Skin epidermis (tissue), 12 donors: ENCODE measurements around the gene KCNH1.

Experiments used
- H3K27ac ChIP-seq, 21 experiments: fragments of 200-600 bp; sonication (generic) in 11 of 21; one replicate each; pipeline ENCODE4 v1.5.0; 2020; ENCODE audit warnings: mild to moderate bottlenecking in 3 of 21, inconsistent platforms in 2 of 21, moderate library complexity in 2 of 21
- H3K4me3 ChIP-seq, 7 experiments: fragments of 200-600 bp; sonication (generic) in 2 of 7; one replicate each; pipeline ENCODE4 v1.5.0; 2020; ENCODE audit warnings: inconsistent platforms in 2 of 7, mild to moderate bottlenecking in 2 of 7, moderate library complexity in 1 of 7

Gene KCNH1

DNA sequence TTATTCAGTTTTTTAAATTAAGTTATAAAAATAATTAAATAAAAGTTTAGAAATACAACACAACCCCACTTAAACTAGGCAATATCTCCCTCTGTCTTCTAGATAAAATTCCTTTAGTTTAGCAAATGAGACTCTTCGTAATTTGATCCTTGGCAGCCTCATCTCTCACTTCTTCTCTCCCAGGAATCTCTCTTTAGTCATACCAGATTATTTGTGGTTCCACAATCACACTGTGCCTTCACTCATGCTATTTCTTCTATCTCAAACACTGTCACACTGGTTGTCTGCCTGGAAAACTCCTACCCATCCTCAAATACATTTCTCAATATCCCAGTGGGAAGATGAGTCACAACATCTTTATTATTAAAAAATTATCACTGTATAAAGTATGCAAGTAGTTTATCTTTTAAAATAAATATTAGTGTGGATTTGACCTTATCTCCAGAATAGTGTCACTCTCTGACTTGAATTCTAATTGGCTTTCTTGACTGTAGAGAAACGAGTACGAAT, 195.5 kb downstream of the KCNH1 start:
- Histone ChIP-seq H3K27ac (no peak overlapping the region), H3K4me3 (no peak overlapping the region)

DNA sequence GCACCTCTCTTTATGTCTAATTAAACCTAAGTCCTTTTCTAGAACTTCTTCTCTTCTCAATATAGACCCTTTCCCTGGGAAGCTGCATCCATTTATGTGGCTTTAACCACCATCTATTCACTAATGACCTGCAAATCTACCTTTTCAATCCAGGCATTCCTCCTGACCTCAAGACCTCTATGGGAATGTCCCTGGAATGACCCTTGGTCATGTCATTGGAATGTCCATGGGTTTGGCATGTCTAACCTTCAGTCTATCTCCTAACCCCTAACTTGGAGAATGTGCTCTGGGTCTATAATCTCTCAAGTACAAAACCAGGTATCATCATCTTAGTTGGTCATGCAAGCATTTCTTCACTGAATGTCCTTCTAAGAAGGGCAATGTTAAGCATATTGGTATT, 196.1 kb downstream of the KCNH1 start:
- H3K4me3 ChIP-seq: no peak overlapping the region
- H3K27ac ChIP-seq: no peak overlapping the region

DNA sequence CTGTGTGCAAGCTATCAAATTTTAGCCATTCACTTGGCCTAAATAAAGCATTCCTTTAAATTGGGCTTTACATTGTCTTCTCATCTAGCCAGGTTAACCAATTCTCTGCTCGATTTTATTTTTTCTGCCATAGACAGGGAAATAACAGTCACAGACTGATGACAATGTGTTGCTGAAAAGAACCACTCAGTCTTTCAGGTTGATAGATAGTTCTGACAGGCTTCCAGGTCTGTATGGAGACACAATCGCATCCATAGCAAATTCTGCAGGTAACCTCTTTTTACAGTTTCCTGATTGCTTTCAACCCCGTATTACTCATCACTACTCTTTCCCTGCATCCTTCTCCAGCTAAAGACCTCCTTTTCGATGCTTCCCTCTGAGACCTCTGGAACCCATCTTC, 198.0 kb downstream of the KCNH1 start:
- no peak overlapping the region for H3K27ac ChIP-seq
- no peak overlapping the region for H3K4me3 ChIP-seq

DNA sequence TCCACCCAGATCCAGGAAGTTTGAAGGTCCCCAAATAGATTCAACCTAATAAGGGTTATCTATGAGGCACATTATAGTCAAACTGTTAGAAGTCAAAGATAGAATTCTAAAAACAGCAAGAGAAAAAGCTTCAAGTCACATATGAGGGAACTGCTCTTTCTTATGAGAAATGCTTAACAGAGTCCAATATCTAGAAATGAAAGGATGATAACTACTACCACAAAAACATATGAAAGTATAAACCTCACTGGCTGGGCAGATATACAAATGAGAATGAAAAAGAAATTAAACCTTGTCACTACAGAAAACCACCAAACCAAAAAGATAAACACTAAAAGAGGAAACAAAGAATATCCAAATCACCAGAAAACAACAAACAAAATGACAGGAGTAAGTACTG, 201.8 kb downstream of the KCNH1 start:
- no peak overlapping the region for H3K4me3 ChIP-seq

DNA sequence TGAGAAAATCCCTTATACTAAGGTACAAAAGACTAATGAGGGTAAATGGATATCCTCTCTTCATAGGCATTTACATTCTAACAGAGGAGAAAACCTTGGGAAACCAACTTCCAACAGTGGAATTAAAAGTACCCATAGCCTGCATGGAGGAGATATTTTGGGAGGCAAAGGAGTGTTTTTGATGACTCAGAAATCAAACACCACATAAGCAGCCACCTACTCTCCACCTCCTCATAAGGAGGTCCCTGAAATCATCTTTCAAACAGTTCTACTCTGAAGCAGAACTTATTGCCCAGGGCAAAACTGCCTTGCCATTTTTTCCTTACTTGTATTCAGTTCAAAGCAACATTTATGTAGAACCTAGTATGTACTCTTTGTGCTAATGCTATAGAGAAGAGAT, 211.3 kb downstream of the KCNH1 start:
- no peak overlapping the region for H3K27ac ChIP-seq
- H3K4me3 ChIP-seq: no peak overlapping the region

More for the DNA sequence above, 201.8 kb downstream of the KCNH1 start:
- no peak overlapping the region for H3K27ac ChIP-seq

DNA sequence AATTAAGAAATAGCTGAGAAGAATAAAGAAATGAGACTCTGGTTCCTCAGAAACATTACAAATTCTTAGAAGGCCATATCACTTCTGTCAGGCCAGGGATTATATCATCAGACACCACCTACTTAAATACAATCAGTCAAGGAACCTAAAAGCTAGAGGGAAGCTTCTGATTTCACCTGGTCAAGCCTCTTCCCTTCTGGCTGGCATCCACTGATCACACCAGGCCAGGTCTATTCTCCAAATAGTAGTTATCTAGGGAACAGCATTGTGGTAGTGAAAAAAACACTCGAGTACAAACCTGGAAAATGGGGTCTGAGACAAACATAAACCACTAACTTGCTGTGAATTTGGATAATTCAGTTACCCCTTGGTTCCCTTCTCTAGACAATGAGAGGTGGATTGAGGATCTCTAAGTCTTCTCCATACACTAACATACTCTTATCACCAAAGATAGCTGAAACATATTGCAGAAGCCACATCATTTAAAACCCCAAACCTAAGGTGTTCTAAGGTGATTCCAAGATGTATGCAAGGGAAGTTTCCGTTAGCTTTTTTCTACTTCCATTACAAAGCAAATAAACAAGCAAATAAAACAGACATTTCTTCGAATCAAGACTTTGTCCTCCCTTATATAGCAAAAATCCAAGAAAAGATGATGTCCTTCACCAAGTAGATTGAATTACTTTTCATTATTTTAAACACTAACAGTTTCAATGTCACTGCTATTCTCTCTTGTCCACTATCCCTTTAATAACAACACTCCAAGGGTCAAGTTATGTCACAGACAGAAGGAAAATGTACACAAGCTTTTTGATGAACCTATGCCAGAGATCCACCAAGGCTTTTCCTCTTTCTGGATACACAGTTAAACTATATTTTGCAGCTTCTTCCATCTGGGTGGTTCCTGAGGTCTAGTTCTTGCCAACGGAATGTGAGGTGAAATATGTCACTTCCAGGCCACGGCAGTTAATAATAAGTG, 212.9 kb downstream of the KCNH1 start:
- Histone ChIP-seq H3K4me3 (no peak overlapping the region), H3K27ac (no peak overlapping the region)

DNA sequence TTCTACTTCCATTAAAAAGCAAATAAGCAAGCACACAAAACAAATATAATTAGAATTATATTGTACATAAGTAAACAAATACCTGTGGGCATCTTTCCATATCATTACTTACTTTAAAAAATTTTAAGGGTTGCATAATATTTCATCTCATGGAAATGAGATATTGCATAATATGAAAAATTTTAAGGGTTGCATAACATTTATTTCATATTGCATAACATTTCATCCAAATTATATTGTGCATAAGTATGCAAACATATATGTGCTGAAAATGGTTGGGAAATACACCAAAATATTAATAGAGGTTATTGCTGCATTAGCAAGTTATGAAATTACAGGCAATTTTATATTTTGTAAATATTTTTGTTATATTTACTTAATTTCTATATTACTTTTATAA, 213.7 kb downstream of the KCNH1 start:
- Histone ChIP-seq H3K4me3 (no peak overlapping the region), H3K27ac (no peak overlapping the region)

DNA sequence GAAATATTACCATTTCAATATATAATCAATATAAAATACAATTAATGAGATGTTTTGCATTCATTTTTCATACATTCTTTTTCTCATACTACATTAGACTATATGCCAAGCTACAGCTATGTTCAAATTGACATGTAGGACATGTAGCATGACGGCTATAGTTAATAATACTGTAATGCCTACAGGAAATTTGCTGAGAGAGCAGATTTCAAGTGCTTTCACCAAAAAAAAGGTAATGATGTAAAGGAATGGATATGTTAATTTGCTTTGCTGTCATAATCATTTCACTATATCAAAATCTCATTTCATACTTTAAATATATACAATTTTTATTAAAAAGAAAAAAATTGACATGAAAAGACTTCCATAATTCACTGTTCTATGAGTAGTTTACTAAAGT, 215.1 kb downstream of the KCNH1 start:
- Histone ChIP-seq H3K4me3 (no peak overlapping the region), H3K27ac (no peak overlapping the region)

DNA sequence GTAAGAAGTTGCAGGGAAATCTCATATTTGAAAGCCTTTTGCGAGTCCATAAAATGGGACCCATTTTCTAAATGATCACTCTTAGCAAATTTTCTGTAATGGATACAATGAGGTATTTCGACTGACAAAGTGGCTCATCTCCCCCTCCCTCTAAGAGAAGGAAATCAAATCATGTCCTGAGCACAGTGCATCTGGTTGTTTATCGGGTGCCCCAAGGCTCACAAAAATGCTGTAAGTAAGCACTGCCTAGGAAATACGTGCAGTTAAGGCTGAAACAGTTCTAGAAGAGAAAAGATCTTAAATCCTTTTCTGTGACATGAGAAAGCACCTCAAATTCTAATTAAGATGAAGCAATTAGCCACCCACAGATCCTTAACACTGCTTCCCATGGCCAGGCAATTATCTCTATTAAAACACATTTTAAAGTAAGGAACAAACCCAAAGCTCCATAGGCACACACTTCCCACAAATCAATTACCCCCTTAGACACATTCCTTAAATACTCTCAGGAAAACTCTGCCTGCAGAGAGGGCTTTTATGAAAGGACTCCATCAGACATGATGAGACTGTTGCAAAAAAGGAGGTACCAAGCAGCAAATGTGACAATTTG, 216.3 kb downstream of the KCNH1 start:
- Histone ChIP-seq H3K27ac (no peak overlapping the region), H3K4me3 (no peak overlapping the region)

DNA sequence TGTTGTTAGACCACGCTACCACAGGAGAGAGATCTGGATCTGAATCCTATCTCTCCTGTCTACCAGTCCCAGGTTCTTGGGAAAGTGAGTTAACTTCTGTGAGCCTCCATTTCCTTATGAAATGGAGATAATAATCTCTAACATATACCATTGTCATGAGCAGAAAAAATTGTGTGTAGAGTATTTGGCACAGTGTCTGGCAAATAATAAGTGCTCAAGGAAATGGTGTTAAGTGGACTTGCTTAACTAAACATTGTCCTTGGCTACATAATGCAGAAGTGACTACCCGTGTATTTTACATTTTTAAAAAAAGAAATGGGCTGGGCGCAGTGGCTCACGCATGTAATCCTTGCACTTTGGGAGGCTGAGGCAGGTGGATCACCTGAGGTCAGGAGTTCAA, 217.4 kb downstream of the KCNH1 start:
- no peak overlapping the region for H3K27ac ChIP-seq
- H3K4me3 ChIP-seq: no peak overlapping the region

DNA sequence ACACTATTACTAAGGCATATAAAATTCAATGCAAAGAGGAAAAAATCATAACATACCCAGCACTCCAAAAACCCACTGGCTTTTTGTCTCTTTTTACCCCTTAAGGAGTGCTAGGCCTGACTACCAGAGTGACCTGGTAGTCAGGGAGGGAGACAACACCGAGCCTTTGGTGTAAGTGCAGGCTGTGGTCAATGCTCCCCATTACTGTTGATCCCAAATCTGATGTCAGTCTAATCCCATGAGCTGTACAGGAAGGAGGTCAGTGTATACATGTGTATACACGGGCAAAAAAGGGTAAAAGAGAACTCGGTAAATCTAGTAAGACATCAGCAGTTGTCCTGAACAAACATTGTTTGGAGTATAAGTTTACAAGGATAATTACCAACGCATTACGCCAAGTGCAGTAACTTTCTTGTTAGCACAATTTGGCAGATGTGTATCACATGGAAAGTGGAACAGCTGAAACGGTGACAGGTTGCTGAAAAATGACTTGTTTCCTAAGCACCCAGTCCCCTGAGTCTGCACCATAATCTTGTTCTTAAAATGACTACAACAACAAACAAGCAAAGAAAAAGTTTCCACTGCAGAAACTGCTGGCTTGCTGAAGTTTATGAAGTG, 217.9 kb downstream of the KCNH1 start:
- Histone ChIP-seq H3K4me3 (no peak overlapping the region), H3K27ac (no peak overlapping the region)

DNA sequence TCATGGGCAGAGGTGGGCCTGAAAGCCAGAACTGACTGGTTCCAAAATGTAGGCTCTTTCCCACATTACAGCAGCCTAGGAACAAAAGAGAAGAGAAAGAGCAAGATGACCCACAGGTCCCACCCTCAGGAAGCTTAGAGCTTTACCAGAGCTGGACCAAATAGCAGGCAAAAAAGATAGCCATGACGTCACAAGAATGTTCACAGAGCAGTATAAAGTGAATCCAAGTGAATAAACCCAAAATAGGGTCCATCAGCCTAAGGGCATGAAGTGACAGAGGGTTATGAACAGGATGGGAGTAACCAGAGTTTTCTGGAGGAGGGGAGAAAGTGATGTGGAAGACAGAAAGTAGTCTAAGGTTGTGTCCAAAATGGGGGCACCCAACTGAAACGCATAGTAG, 221.2 kb downstream of the KCNH1 start:
- Histone ChIP-seq H3K27ac (no peak overlapping the region), H3K4me3 (no peak overlapping the region)

DNA sequence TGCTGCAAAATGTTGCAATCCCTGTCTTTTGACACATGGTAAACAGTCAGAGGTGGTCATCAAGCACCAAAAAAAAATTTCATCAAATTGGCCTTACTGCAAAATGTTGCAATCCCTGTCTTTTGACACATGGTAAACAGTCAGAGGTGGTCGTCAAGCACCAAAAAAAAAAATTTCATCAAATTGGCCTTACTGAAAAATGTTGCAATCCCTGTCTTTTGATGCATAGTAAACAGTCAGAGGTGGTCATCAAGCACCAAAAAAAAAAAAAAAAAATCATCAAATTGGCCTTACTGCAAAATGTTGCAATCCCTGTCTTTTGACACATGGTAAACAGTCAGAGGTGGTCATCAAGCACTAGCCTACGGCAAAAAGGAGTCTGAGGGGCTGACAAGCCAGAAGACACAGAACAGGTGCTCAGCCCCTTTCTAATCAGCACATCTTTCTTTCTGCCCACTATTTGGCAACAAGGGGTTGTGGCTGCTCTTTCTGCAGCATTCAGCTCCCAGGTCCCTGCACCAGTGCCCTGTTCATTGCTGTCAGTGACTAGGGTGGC, 223.8 kb downstream of the KCNH1 start:
- Histone ChIP-seq H3K27ac (no peak overlapping the region), H3K4me3 (no peak overlapping the region)

DNA sequence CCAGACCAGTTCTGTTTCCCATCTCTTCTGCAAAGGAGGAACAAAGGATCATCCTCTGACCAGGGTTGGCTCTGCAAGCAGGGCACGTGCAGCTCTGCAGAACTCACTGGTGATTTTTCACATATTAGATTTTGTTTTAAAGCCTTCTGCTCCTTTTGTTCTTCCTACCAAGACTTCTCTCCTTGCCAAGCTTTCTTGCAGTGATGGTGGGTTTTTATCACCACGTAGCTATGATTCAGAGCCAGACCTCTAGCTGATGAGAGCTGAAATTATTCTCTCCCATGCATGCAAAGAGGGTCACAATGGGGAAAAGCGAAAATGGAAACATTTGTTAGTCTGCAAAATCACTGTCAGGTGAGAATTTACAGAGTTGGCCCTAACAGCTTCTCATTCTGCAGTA, 225.2 kb downstream of the KCNH1 start:
- Histone ChIP-seq H3K4me3 (no peak overlapping the region), H3K27ac (no peak overlapping the region)

DNA sequence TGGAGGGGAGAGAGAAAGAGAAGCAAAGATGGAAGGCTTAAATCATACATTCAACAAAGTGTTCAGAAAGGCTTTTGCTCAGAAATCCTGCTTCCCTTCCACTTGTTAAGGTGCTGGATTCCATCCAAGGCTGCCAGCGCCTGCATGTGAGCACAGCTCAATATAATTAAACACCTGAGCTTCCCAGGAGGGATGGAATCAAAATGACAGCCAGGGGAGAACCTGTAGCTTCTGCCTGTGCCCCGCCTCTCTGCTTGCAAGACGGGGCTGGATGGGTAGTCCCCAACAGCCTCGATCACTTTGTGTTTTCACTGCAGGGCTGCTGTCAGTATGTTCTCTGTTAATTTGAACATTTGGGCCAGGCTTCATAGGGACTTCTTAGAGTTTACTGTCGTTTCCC, 225.7 kb downstream of the KCNH1 start:
- Histone ChIP-seq H3K4me3 (no peak overlapping the region), H3K27ac (no peak overlapping the region)

DNA sequence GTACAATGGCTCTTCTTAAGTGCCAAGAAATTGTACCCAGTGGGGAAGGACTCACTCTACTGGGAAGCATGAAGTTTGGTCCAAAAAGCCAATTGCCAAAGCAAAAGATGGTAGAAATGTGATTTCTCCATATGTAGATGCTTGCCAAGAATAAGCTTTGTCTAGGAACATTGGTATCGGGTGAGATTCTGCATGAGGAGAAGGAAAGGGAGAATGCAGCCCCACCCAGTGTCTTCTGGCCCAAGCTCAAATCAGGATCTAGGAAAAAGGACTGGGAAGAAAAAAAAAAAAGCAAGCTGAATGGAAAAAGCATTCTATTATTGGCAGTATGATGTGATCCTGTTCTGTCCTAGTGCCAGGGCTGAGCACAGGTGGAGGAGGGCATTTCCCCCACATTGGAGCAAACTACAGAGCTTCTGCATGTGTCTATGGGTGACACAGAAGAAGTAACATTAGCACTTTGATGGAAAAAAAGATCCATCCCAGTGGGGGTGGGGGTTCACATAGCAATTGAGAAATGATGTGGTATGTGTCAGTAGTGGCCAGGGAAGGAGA, 226.6 kb downstream of the KCNH1 start:
- Histone ChIP-seq H3K27ac (no peak overlapping the region), H3K4me3 (no peak overlapping the region)

DNA sequence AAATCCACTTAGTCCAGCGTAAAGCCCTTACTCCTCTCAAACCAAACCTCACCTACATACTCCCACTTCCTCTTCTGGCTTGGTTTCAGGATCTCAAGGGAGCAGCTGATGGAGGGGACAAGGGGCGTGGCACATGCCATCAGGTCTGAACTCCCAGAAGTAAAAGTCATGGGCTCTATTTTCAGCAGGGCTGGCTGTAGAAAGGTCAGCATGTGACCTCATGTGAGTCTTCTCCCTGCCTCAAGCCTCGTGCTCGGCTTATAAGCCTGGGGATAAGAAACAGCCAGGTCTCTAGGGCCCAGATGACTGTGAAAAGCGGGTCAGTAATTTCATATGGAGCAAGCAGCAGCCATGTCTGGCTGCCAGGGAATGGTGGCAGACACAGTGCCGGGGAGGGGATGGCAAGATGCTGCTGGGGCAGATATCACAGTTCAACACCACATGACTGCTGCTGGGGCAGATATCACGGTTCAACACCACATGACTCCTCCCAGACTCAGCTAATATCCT, 227.9 kb downstream of the KCNH1 start:
- Histone ChIP-seq H3K27ac (no peak overlapping the region), H3K4me3 (no peak overlapping the region)

DNA sequence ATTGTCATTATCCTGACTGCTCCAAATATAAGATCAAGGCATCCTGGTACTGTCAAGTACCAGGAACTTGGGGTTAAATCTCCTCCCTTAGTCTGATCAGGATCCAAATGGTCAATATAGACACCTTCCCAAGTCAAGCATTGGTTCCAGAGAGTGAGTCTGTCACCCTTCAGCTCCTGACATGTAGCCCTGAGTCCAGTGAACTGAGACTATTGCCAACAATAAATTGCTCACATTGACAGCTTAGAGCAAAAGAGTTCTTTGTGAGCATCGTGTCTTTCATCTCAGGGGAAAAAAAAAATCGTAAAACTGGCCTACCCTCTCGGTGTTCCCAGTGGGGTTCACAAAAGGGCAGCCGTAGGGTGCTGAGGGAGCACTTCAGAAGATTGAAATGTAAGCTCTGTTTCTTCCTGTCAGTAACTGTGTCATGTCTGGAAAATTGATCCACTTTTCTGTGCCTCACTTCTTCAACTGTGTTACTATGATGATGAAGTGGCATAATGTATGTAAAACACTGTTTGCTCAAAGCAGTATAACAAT, 228.5 kb downstream of the KCNH1 start:
- Histone ChIP-seq H3K4me3 (no peak overlapping the region), H3K27ac (no peak overlapping the region)

DNA sequence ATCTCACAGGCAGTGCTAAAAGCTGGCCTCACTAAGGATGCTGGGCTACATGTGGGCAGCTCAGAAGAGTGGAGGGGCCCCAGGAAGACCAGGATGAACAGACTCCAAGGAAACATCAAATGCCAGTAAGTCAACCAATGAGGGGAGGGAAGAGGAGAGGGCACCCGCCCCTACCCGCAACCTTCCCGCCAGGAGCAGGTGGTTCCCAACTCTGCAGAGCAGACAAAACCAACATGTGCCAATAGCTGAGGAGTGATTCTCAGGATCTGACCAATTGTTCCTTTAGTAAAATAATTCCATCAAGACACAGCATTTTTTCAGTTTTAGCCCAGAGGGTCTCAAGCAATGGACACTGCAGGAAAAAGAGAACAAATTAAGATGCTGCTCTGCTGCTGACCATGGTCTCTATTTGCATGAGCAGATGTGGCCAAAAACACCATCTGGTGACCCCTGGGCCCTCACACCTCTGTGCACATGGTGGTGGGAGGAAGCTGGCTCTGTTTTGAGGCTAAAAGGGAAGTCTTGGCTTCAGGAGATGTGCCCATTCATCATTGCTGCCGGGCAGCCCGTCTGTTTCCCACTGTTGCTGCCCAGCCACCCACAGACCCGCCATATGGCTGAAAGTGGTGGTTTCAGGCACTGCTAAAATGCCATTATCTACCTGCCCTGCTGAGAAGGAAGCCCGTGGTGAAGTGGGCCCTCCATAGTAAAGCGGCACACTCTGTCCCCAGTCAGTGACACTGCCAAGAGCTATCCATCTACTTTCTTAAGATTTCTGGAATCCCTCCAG, 231.8 kb downstream of the KCNH1 start:
- Histone ChIP-seq H3K27ac (no peak overlapping the region), H3K4me3 (no peak overlapping the region)
